ENCODE measurements around the gene MARCHF9.

MARCHF9 gene

DNA sequence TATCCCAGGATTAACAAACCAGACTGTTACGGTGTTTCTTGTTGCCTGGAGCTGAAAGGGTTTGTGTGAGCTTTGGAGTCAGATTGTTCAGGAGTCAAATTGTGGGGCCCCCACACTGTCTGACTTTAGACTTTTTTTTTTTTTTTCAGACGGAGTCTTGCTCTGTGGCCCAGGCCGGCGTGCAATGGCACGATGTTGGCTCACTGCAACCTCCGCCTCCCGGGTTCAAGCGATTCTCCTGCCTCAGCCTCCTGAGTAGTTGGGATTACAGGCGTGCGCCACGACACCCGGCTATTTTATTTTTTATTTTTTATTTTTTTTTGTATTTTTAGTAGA, 28.5 kb downstream of the MARCHF9 start:
- peak overlapping the region; percentile 59 for H3K27ac ChIP-seq
- no peak for TF ChIP-seq ZFX (IDR thresholded peaks at IDR 0.05; ENCODE audit: borderline replicate concordance)
- TF ChIP-seq, protein P1, sequence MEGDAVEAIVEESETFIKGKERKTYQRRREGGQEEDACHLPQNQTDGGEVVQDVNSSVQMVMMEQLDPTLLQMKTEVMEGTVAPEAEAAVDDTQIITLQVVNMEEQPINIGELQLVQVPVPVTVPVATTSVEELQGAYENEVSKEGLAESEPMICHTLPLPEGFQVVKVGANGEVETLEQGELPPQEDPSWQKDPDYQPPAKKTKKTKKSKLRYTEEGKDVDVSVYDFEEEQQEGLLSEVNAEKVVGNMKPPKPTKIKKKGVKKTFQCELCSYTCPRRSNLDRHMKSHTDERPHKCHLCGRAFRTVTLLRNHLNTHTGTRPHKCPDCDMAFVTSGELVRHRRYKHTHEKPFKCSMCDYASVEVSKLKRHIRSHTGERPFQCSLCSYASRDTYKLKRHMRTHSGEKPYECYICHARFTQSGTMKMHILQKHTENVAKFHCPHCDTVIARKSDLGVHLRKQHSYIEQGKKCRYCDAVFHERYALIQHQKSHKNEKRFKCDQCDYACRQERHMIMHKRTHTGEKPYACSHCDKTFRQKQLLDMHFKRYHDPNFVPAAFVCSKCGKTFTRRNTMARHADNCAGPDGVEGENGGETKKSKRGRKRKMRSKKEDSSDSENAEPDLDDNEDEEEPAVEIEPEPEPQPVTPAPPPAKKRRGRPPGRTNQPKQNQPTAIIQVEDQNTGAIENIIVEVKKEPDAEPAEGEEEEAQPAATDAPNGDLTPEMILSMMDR (IDR thresholded peaks at IDR 0.05): no peak

DNA sequence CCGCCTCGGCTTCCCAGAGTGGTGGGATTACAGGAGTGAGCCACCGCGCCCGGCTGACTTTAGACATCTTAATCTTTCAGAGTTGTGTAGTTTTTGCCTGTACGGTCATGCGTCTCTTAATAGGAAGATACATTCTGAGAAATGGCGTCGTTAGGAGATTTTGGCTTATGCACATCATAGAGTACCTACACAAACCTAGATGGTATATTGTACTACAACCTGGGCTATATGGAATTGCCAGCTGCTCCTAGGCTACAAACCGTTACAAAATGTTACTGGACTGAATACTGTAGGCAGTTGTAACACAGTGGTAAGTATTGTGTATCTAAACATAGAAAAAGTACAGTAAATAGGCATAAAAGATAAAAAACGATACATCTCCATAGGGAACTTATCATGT, 29.0 kb downstream of the MARCHF9 start:
- no peak overlapping the region for H3K27ac ChIP-seq
- no peak for TF ChIP-seq ZFX (IDR thresholded peaks at IDR 0.05; ENCODE audit: borderline replicate concordance)
- TF ChIP-seq, protein P1 (IDR thresholded peaks at IDR 0.05): no peak

DNA sequence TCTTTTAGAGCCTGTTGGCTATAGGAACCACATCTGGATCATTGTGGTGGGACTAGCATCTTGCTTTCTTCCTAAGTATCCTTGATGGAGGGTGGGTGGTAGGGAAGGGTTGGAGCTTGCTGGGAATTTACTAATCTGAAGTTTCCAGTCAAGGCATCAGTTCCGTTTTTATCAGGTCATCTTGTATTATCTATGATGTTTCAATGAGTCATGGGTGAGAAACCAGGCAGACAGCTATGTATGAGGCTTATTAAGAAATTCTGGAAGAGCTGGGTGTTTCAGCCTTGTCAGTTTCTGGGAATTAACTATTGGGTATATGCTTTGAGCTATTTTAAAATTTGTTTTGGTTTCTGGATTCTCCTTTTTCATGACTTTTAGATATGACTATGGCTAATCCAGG, 39.0 kb downstream of the MARCHF9 start:
- TF ChIP-seq, protein P1 (IDR thresholded peaks at IDR 0.05): no peak
- TF ChIP-seq ZFX (IDR thresholded peaks at IDR 0.05; ENCODE audit: borderline replicate concordance): no peak
- no peak overlapping the region for H3K27ac ChIP-seq

DNA sequence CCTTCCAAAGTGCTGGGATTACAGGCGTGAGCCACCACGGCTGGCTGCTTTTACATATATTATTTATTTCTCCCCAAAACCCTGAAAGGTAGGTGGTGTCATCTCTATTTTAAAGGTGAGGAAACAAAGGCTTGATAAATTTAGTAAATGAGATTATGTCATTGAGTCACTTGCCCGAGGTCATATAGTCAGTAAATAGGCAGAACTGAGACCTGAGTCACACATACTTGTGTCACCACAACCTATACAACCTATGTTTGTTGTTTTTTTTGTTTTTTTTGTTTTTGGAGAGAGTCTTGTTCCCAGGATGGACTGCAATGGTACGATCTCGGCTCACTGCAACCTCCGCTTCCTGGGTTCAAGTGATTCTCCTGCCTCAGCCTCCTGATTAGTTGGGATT, 40.5 kb downstream of the MARCHF9 start:
- no peak for TF ChIP-seq ZFX (IDR thresholded peaks at IDR 0.05; ENCODE audit: borderline replicate concordance)
- TF ChIP-seq, protein P1 (IDR thresholded peaks at IDR 0.05): no peak
- no peak overlapping the region for H3K27ac ChIP-seq

DNA sequence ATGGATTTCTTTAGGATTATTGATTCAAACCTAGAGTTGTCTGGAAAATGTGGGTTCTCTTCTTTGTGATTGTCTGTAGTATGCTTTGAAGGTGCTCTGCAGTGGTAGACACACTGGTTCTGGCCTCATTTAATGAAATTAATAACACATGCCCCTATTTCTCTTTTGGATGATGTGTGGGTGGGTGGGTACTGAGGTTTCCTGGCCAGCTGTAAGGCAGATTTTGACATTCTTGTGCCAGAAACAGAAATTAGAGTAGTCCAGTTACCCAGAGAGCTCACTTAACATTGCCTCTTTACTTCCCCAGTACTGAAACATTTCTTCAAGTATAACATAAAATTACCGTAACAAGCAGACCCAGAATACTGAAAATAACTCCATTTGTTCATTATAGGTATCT, 42.1 kb downstream of the MARCHF9 start:
- TF ChIP-seq, protein P1 (IDR thresholded peaks at IDR 0.05): no peak
- no peak for TF ChIP-seq ZFX (IDR thresholded peaks at IDR 0.05; ENCODE audit: borderline replicate concordance)

DNA sequence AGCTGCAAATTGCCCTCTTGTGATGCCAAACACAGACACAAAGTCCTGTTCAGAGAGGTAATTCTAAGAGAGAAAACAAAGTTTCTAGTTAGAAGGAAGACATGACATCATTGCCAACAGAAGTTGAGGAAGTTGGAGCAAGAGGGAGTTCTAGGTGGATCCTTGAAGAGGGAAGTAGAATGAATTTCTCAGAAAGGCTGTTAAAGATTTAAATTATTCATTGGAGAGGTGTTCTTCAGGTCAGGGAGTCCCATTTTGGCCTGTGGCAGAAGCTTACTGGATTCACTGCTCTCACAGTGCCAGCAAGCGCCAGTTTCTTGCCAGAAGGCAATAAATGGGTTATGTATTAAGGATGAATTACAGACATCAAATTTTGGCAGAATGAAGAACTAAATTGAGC, 43.0 kb downstream of the MARCHF9 start:
- no peak for TF ChIP-seq ZFX (IDR thresholded peaks at IDR 0.05; ENCODE audit: borderline replicate concordance)
- TF ChIP-seq, protein P1 (IDR thresholded peaks at IDR 0.05): no peak
- H3K27ac ChIP-seq: no peak overlapping the region

More for the DNA sequence above, 42.1 kb downstream of the MARCHF9 start:
- no peak overlapping the region for H3K27ac ChIP-seq

DNA sequence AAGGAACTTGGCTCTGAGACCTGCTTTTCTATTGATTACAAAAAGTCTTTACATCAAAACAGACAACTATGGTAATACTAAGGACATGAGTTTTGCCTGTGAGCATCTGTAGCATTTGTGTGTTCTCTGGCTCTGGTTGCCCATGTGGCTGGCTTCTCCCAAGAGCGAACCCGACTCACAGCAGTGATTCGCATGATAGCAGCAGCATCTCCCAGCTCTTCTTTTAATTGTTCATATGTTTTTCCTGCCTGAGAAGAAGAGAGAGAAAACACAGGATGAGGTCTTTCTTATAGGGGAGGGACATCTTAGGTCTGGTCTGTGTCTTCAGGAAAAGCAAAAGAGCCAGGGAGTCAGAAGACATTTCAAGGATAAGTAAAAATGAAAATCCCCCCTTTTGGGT, 46.1 kb downstream of the MARCHF9 start:
- no peak for TF ChIP-seq ZFX (IDR thresholded peaks at IDR 0.05; ENCODE audit: borderline replicate concordance)
- TF ChIP-seq, protein P1 (IDR thresholded peaks at IDR 0.05): no peak
- H3K27ac ChIP-seq: no peak overlapping the region
